SK-N-SH (cell line): ENCODE measurements around the gene MUS81. TPM values are rescaled to one million over a fixed set of nuclear protein-coding genes. Genes with fewer than 3 reads are reported as not detected.

Source experiments
- CTCF ChIA-PET: fragments of 300-600, 350-600 bp; formaldehyde crosslinking; extraction: SDS; loops from one replicate; lab custom pipeline; 2021; lab: Yijun Ruan, JAX
- POLR2A ChIA-PET: fragments of 350-600 bp; sonication (Branson Sonifier 250); formaldehyde crosslinking; extraction: SDS; loops from one replicate; lab custom pipeline; 2020; ENCODE audit warnings: antibody characterized with exemption, inconsistent platforms; lab: Yijun Ruan, JAX
- DNase-seq: peaks from one replicate; pipeline ENCODE4 v3.0.0; 2012
- H2AFZ ChIP-seq: fragments of 200-600 bp; sonication (generic); 2 replicates; pipeline ENCODE4 v1.8.1; 2016; ENCODE audit warnings: antibody characterized with exemption, mild to moderate bottlenecking, low read depth
- H3F3A ChIP-seq: fragments of 200-600 bp; sonication (generic); replicated peaks from 2 replicates; pipeline ENCODE3; 2016; ENCODE audit warnings: antibody characterized with exemption, mild to moderate bottlenecking; ENCODE audit not compliant: insufficient read depth
- H3K27ac ChIP-seq, 2 experiments: fragments of 200-500 bp in 1 of 2; fragments of 200-600 bp in 1 of 2; sonication (Bioruptor generic) in 1 of 2; sonication (generic), shearing (Covaris generic) in 1 of 2; 2 replicates each; pipeline versions ENCODE4 v1.5.1 to v1.6.1; 2014 to 2016; ENCODE audit warnings: low read depth in 2 of 2, inconsistent platforms in 1 of 2, low read length in 1 of 2, mild to moderate bottlenecking in 1 of 2, mixed read lengths in 1 of 2
- H3K27me3 ChIP-seq: fragments of 200-600 bp; sonication (generic), shearing (Covaris generic); 2 replicates; pipeline ENCODE4 v1.6.1; 2016; ENCODE audit warnings: mixed run types; ENCODE audit not compliant: insufficient read depth
- H3K36me3 ChIP-seq, 2 experiments: fragments of 200-500 bp in 1 of 2; fragments of 200-600 bp in 1 of 2; sonication (Bioruptor generic) in 1 of 2; sonication (generic) in 1 of 2; replicated peaks in 1 of 2; 2 replicates each; pipeline versions ENCODE3 to v1.5.1; 2014 to 2016; ENCODE audit warnings: low read length in 1 of 2, mild to moderate bottlenecking in 1 of 2; ENCODE audit not compliant: insufficient read depth in 2 of 2, control insufficient read depth in 1 of 2
- H3K4me1 ChIP-seq, 2 experiments: fragments of 200-500 bp in 1 of 2; fragments of 200-600 bp in 1 of 2; sonication (Bioruptor generic) in 1 of 2; sonication (generic), shearing (Covaris generic) in 1 of 2; 2 replicates each; pipeline versions ENCODE4 v1.5.1 to v1.6.1; 2014 to 2016; ENCODE audit warnings: low read depth in 1 of 2, low read length in 1 of 2, mixed run types in 1 of 2; ENCODE audit not compliant: insufficient read depth in 2 of 2, control insufficient read depth in 1 of 2
- H3K4me2 ChIP-seq: fragments of 200-600 bp; sonication (generic), shearing (Covaris generic); 2 replicates; pipeline ENCODE4 v1.6.1; 2017; ENCODE audit warnings: mixed run types
- H3K4me3 ChIP-seq, 2 experiments: fragments of 200-500 bp in 1 of 2; fragments of 200-600 bp in 1 of 2; sonication (Bioruptor generic) in 1 of 2; sonication (generic), shearing (Covaris generic) in 1 of 2; 2 replicates each; pipeline versions ENCODE4 v1.5.1 to v1.8.1; 2014 to 2016; ENCODE audit warnings: low read depth in 2 of 2, inconsistent platforms in 1 of 2, low read length in 1 of 2, mild to moderate bottlenecking in 1 of 2, mixed read lengths in 1 of 2, moderate library complexity in 1 of 2
- H3K79me2 ChIP-seq: fragments of 200-600 bp; sonication (generic); 2 replicates; pipeline ENCODE4 v1.8.1; 2017; ENCODE audit warnings: mild to moderate bottlenecking; ENCODE audit not compliant: insufficient read depth
- H3K9ac ChIP-seq: fragments of 200-600 bp; sonication (generic); 2 replicates; pipeline ENCODE4 v1.6.1; 2017; ENCODE audit warnings: mixed run types
- H3K9me2 ChIP-seq: fragments of 200-600 bp; sonication (generic); 2 replicates; pipeline ENCODE4 v1.6.1; 2017; ENCODE audit warnings: mixed run types
- H3K9me3 ChIP-seq: fragments of 200-600 bp; sonication (generic); 2 replicates; pipeline ENCODE4 v1.6.1; 2017; ENCODE audit warnings: mixed run types, mild to moderate bottlenecking, moderate library complexity
- H4K20me1 ChIP-seq: fragments of 200-600 bp; sonication (generic); 2 replicates; pipeline ENCODE4 v1.6.1; 2017; ENCODE audit warnings: mild to moderate bottlenecking, mixed run types; ENCODE audit not compliant: insufficient read depth
- CHD2 ChIP-seq: fragments of 150-350 bp; IDR thresholded peaks from 2 replicates; pipeline ENCODE4 v1.6.1; 2018; ENCODE audit warnings: low read length; ENCODE audit not compliant: partially characterized antibody
- CTCF ChIP-seq: fragments of 200-600 bp; sonication (generic); IDR thresholded peaks from 2 replicates; pipeline ENCODE4 v1.6.1; 2017; ENCODE audit warnings: antibody characterized with exemption, mild to moderate bottlenecking, moderate library complexity
- EP300 ChIP-seq, 2 experiments: IDR thresholded peaks; 2 replicates each; pipeline versions ENCODE4 v1.4.0 to v1.6.1; 2012; ENCODE audit warnings: borderline replicate concordance in 1 of 2, low read depth in 1 of 2, low read length in 1 of 2
- FOSL2 ChIP-seq: IDR thresholded peaks from 2 replicates; pipeline ENCODE4 v1.4.0; 2012; ENCODE audit warnings: low read depth, mild to moderate bottlenecking, moderate library complexity, borderline replicate concordance
- GABPA ChIP-seq: IDR thresholded peaks from 2 replicates; pipeline ENCODE4 v1.4.0; 2012; ENCODE audit warnings: low read depth, mild to moderate bottlenecking
- JUND ChIP-seq: IDR thresholded peaks from 2 replicates; pipeline ENCODE4 v1.4.0; 2012
- MEF2A ChIP-seq: IDR thresholded peaks from 2 replicates; pipeline ENCODE4 v1.4.0; 2012; ENCODE audit warnings: low read depth, borderline replicate concordance
- MXI1 ChIP-seq: IDR thresholded peaks from 2 replicates; pipeline ENCODE4 v1.6.1; 2012; ENCODE audit warnings: mild to moderate bottlenecking, low read depth, low read length, improper control_type of control experiment
- NFIC ChIP-seq: IDR thresholded peaks from 2 replicates; pipeline ENCODE4 v1.4.0; 2012; ENCODE audit warnings: borderline replicate concordance
- NRF1 ChIP-seq: IDR thresholded peaks from 2 replicates; pipeline ENCODE4 v1.6.1; 2012; ENCODE audit warnings: low read depth, mild to moderate bottlenecking, low read length
- POLR2AphosphoS5 ChIP-seq: IDR thresholded peaks from 2 replicates; pipeline ENCODE4 v1.6.1; 2012; ENCODE audit warnings: low read depth, low read length
- RFX5 ChIP-seq: IDR thresholded peaks from 2 replicates; pipeline ENCODE4 v1.6.1; 2012; ENCODE audit warnings: mild to moderate bottlenecking, improper control_type of control experiment, low read length
- SIN3A ChIP-seq: IDR thresholded peaks from 2 replicates; pipeline ENCODE4 v1.6.1; 2012; ENCODE audit warnings: low read depth, mild to moderate bottlenecking, low read length, moderate library complexity, borderline replicate concordance
- TAF1 ChIP-seq: IDR thresholded peaks from 2 replicates; pipeline ENCODE4 v1.6.1; 2012; ENCODE audit warnings: low read depth, mild to moderate bottlenecking, low read length, moderate library complexity, borderline replicate concordance
- TCF12 ChIP-seq: IDR thresholded peaks from 2 replicates; pipeline ENCODE4 v1.4.0; 2012
- TEAD4 ChIP-seq: IDR thresholded peaks from 2 replicates; pipeline ENCODE4 v1.4.0; 2012; ENCODE audit warnings: mild to moderate bottlenecking, borderline replicate concordance; ENCODE audit not compliant: insufficient read depth
- WGBS: methylation state at CpG from one replicate; pipeline ENCODE4 v1.1.6; 2017; ENCODE audit warnings: low lambda C conversion rate; 5-methylcytosine and 5-hydroxymethylcytosine counted together
- polyA plus RNA-seq, 3 experiments: library from polyadenylated mRNA; depleted of rRNA; stranded (reverse); fragments of >200 nt; gene quantifications; 2 replicates each; pipeline ENCODE4 v1.2.3, GENCODE V29; 2012
- TF ChIP-seq, protein P1 (sequence below): IDR thresholded peaks from 2 replicates; pipeline ENCODE4 v1.4.0; 2012; ENCODE audit warnings: low read depth, borderline replicate concordance
- TF ChIP-seq, protein P2 (sequence below): IDR thresholded peaks from 2 replicates; pipeline ENCODE4 v1.6.1; 2012; ENCODE audit warnings: mild to moderate bottlenecking, low read depth, low read length, moderate library complexity

MUS81 gene
- polyA plus RNA-seq, 1 of the 3 experiments (the other 2 are of a cell fraction) = 58.2 TPM

- TF ChIP-seq, protein P1, sequence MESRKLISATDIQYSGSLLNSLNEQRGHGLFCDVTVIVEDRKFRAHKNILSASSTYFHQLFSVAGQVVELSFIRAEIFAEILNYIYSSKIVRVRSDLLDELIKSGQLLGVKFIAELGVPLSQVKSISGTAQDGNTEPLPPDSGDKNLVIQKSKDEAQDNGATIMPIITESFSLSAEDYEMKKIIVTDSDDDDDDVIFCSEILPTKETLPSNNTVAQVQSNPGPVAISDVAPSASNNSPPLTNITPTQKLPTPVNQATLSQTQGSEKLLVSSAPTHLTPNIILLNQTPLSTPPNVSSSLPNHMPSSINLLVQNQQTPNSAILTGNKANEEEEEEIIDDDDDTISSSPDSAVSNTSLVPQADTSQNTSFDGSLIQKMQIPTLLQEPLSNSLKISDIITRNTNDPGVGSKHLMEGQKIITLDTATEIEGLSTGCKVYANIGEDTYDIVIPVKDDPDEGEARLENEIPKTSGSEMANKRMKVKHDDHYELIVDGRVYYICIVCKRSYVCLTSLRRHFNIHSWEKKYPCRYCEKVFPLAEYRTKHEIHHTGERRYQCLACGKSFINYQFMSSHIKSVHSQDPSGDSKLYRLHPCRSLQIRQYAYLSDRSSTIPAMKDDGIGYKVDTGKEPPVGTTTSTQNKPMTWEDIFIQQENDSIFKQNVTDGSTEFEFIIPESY = no peak
- TF ChIP-seq TEAD4 (no peak), NRF1 (no peak), MXI1 (no peak), MEF2A (no peak), CHD2 (no peak), CTCF (no peak)
- TF ChIP-seq, protein P2, sequence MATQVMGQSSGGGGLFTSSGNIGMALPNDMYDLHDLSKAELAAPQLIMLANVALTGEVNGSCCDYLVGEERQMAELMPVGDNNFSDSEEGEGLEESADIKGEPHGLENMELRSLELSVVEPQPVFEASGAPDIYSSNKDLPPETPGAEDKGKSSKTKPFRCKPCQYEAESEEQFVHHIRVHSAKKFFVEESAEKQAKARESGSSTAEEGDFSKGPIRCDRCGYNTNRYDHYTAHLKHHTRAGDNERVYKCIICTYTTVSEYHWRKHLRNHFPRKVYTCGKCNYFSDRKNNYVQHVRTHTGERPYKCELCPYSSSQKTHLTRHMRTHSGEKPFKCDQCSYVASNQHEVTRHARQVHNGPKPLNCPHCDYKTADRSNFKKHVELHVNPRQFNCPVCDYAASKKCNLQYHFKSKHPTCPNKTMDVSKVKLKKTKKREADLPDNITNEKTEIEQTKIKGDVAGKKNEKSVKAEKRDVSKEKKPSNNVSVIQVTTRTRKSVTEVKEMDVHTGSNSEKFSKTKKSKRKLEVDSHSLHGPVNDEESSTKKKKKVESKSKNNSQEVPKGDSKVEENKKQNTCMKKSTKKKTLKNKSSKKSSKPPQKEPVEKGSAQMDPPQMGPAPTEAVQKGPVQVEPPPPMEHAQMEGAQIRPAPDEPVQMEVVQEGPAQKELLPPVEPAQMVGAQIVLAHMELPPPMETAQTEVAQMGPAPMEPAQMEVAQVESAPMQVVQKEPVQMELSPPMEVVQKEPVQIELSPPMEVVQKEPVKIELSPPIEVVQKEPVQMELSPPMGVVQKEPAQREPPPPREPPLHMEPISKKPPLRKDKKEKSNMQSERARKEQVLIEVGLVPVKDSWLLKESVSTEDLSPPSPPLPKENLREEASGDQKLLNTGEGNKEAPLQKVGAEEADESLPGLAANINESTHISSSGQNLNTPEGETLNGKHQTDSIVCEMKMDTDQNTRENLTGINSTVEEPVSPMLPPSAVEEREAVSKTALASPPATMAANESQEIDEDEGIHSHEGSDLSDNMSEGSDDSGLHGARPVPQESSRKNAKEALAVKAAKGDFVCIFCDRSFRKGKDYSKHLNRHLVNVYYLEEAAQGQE = no peak
These were observed 36.1 kb downstream of the MUS81 start (continued) for GRCh38 chr11:65896034-65896999.

DNA sequence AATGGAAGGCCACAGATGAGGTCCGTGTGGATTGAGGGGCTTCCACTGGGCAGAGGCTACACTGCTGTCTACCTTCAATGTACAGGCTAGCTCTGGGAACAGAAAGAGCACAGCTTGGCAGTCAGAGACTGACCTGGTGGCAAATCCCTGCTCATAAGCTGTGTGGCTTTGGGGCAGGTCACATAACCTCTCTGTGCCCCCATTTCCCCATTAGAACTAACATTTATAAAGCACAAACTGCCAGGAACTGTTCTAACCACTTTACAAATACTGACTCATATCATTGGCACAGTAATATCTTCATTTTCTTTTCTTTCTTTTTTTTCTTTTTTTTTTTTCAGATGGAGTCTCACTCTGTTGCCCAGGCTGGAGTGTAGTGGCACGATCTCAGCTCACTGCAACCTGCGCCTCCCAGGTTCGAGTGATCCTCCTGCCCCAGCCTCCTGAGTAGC lies 36.8 kb downstream of the MUS81 start:
- H3K79me2 ChIP-seq = peaks cover 96% of the 10 kb centered on the region
- ChIA-PET POLR2A (no interaction called here), CTCF (interaction anchor here (0.8 to 4.9 kb wide), 4 partner anchors 8 to 12 kb away, joined by 3 to 20 read pairs (median 12); partner anchors contain the start of genes CCDC85B and FIBP)
- peak overlapping the region; percentile 89 for H3K4me2 ChIP-seq
- no peaks in the 10 kb centered on the region for H3K9me2 ChIP-seq
- TF ChIP-seq MXI1 (no peak), TCF12 (no peak), TAF1 (no peak), EP300 (IDR thresholded peaks at IDR 0.05; ENCODE audit: borderline replicate concordance in 1 of 2, low read depth in 1 of 2, low read length in 1 of 2) (no peak), FOSL2 (no peak), RFX5 (no peak), GABPA (no peak), JUND (no peak), POLR2AphosphoS5 (no peak), NFIC (no peak), SIN3A (no peak), MEF2A (no peak)
- TF ChIP-seq, protein P2 = no peak
- peak overlapping the region in 1 of 2 experiments; percentile 94; a peak in 2 of 4 replicates for H3K27ac ChIP-seq
- no peaks in the 10 kb centered on the region for H3K9me3 ChIP-seq
- WGBS = 93% methylated on average over 4 of the region's 4 CpGs
- peaks cover 71% of the 10 kb centered on the region for H3F3A ChIP-seq
- peaks cover 0 to 44% of the 10 kb centered on the region in 2 experiments for H3K36me3 ChIP-seq
- no peaks in the 10 kb centered on the region for H3K27me3 ChIP-seq
- H2AFZ ChIP-seq = no peak overlapping the region
- H3K4me1 ChIP-seq = peaks cover 19 to 48% of the 10 kb centered on the region in 2 experiments; a peak in 3 of 4 replicates
- H3K4me3 ChIP-seq = peak overlapping the region in 1 of 2 experiments; percentile 82; a peak in 2 of 4 replicates
- no peak for DNase-seq
- peaks cover 70% of the 10 kb centered on the region for H4K20me1 ChIP-seq
- H3K9ac ChIP-seq = peak overlapping the region; percentile 97
